ENCODE measurements around the gene TBC1D2. TPM values are rescaled to one million over a fixed set of nuclear protein-coding genes. Genes with fewer than 3 reads are reported as not detected.

The TBC1D2 gene
- total and polyA plus RNA-seq, 10 of the 15 experiments (the other 5 are each of a cell fraction or from before 2014, with no cell fraction given), result 0.04 to 1.6 (median 1.1) TPM

DNA sequence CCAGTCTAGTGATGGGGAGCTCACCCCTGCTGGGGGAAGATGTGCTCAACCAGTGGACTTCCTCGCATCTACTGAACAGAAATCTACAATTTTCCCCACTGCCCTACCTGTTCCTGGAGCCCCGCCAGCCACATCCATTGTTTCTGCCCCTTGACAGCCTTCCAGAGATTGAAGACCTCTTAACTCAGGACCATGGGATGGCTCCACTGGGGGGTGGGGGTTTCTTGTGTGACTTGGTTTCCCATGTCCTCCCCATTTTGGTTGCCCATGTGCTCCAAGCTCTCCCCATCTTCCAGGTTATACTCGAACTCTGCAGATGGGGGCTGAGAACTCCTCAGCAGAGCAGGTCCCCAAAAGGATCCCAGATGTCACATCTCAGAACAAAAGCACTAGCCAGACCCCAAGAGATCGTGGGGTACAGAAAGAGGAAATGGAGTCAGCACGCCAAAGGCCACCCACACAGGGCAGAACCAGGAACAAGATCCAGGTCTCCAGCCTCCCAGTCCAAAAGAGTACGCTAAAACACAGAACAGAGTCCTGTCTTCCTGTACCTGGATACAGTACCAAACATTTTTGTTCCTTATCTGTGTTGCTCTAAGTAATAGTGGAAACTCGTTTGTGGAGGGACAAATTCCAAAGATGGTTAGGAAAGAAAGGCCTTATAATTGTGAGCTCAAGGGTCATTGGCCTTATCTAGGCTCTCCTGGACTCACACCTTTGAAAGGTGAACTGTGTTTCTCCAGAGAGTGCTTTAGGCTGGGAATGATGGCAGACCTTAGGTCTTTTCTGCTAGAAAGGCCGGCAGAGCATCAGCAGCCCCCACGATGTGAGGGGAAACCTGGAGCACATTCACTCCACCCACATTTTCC is 78.8 kb downstream of the TBC1D2 start:
- in situ Hi-C loops (cut with MboI) (no loop called here), intact Hi-C loops (cut with micrococcal nuclease; ENCODE audit: unreplicated experiment) (no loop called here)
- POLR2A ChIA-PET, result no interaction called here
- no peaks in the 10 kb centered on the region for H3K4me1 ChIP-seq (ENCODE audit: control insufficient read depth, insufficient read depth, low read length)
- no TSS peak for BruUV-seq (replicated peaks)
- 66% methylated on average over 9 of the region's 9 CpGs for WGBS (ENCODE audit: insufficient coverage, insufficient replicate concordance, low lambda C conversion rate, missing lambda C conversion rate)
- FAIRE-seq (no peak), ATAC-seq (no peak), DNase-seq (ENCODE audit: low read depth, low spot score) (no peak)
- TF ChIP-seq PAX5 (IDR thresholded peaks at IDR 0.05; ENCODE audit: borderline replicate concordance, low read depth, low read length) (no peak), IRF5 (IDR thresholded peaks at IDR 0.05; ENCODE audit: borderline replicate concordance) (no peak), GABPA (IDR thresholded peaks at IDR 0.05; ENCODE audit: low read depth) (no peak), ATF2 (IDR thresholded peaks at IDR 0.05; ENCODE audit: low read length) (no peak), SMAD5 (IDR thresholded peaks at IDR 0.05; ENCODE audit: low read depth) (no peak), TARDBP (IDR thresholded peaks at IDR 0.05; ENCODE audit: borderline replicate concordance) (no peak), SRF (IDR thresholded peaks at IDR 0.05; ENCODE audit: low read depth in 2 of 2, low read length in 2 of 2) (no peak), RCOR1 (conservative IDR thresholded peaks at IDR 0.05; ENCODE audit: low read depth, low read length) (no peak), SMARCA5 (IDR thresholded peaks at IDR 0.05) (no peak), NFXL1 (IDR thresholded peaks at IDR 0.05; ENCODE audit: borderline replicate concordance) (no peak), SMAD1 (IDR thresholded peaks at IDR 0.05; ENCODE audit: low read depth, partially characterized antibody) (no peak), CHD4 (IDR thresholded peaks at IDR 0.05) (no peak), BCL11A (IDR thresholded peaks at IDR 0.05; ENCODE audit: low read depth, low read length) (no peak)
- no peak overlapping the region for H3K4me3 ChIP-seq
- RAD21 ChIA-PET (ENCODE audit: unreplicated experiment), result no interaction called here
- H3K79me2 ChIP-seq (ENCODE audit: control insufficient read depth, insufficient read depth, low read length), result no peaks in the 10 kb centered on the region
- H4K20me1 ChIP-seq (ENCODE audit: control insufficient read depth, insufficient read depth), result no peaks in the 10 kb centered on the region
- no peaks in the 10 kb centered on the region for H3K9me3 ChIP-seq (replicated peaks; ENCODE audit: control insufficient read depth, insufficient read depth, low read length)
- no peaks in the 10 kb centered on the region for H3K36me3 ChIP-seq (ENCODE audit: control insufficient read depth in 2 of 2, insufficient read depth in 2 of 2, low read length in 1 of 2)
- CTCF ChIA-PET, result no interaction called here
- H3K27me3 ChIP-seq (replicated peaks in 1 of 2; ENCODE audit: control insufficient read depth in 2 of 2, insufficient read depth in 2 of 2, low read length in 1 of 2), result no peaks in the 10 kb centered on the region
- no peak overlapping the region for H3K4me2 ChIP-seq (ENCODE audit: control insufficient read depth, insufficient read depth)
- H2AFZ ChIP-seq (ENCODE audit: control insufficient read depth, low read depth, low read length), result no peak overlapping the region
- H3K9ac ChIP-seq (ENCODE audit: control insufficient read depth, insufficient read depth, low read length), result no peak overlapping the region
- SMC1A ChIA-PET (ENCODE audit: uncharacterized antibody, unreplicated experiment), result no interaction called here
- H3K27ac ChIP-seq (ENCODE audit: control insufficient read depth, insufficient read depth), result no peak overlapping the region
